ENCODE results near the gene MBD3L2B.
"Not testable (repeated sequence)": the region's sequence is repeated elsewhere in the genome, so short reads cannot be mapped to it uniquely, and the experiment has no call there.

The MBD3L2B gene

DNA sequence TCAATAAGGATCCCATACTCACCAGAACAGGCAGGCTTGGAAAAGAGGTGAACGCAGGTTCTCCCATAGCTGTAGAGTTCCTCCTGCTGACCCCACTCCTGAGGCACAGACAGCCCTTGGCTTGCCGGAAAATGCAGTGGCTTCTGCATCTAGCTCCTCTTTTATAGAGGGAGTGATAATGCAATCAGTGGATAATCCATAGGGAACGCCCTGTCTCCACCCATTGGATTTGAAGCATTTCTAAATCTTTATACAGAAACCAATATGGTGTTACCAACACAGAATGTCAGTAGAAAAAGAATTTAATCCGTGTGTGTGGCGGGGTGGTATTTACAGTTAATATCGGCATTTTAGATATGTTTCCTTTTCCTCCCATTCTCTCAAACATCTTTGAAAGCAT is at the start of gene MBD3L2B:
Gene MBD3L2B (minus strand): TSS at position 101 of the 400 bp plus-strand sequence. CDS start 34 bp downstream, at position 67.
- H3K4me1 ChIP-seq, H3K36me3 ChIP-seq, H3K4me2 ChIP-seq, H3K4me3 ChIP-seq, H4K20me1 ChIP-seq, H3K27me3 ChIP-seq, H3K9me3 ChIP-seq, H3K9ac ChIP-seq, H3K27ac ChIP-seq: not testable (repeated sequence)

DNA sequence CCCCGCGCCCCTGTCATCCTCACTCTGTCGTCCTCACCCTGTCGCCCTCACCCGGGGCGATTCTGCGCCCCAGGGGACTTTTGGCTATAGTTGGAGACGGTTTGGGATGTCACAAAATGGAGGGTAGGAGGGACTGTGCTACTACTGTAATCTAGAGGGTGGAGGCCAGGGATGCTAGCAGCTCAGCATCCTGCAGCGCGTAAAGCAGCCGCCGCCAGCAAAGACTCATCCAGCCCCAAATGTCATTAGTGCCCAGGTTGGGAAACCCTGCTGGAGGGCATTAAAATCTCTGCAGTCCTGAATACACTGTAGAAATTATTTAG is 48.6 kb upstream of the MBD3L2B start:
- Histone ChIP-seq H4K20me1 (peaks cover 10% of the 10 kb centered on the region; the same call in 1 of the 2 replicates), H3K4me1 (peaks cover 16% of the 10 kb centered on the region), H3K27me3 (no peaks in the 10 kb centered on the region), H3K9ac (peak overlapping the region; percentile 91), H3K36me3 (peaks cover 44% of the 10 kb centered on the region), H3K27ac (peak overlapping the region; percentile 90), H3K4me3 (peak overlapping the region; percentile 98), H3K4me2 (peak overlapping the region; percentile 90), H3K9me3 (peaks cover 4% of the 10 kb centered on the region; the same call in 1 of the 2 replicates)
- TF ChIP-seq Cebpa-rat (IDR thresholded peaks at IDR 0.05) = no peak

DNA sequence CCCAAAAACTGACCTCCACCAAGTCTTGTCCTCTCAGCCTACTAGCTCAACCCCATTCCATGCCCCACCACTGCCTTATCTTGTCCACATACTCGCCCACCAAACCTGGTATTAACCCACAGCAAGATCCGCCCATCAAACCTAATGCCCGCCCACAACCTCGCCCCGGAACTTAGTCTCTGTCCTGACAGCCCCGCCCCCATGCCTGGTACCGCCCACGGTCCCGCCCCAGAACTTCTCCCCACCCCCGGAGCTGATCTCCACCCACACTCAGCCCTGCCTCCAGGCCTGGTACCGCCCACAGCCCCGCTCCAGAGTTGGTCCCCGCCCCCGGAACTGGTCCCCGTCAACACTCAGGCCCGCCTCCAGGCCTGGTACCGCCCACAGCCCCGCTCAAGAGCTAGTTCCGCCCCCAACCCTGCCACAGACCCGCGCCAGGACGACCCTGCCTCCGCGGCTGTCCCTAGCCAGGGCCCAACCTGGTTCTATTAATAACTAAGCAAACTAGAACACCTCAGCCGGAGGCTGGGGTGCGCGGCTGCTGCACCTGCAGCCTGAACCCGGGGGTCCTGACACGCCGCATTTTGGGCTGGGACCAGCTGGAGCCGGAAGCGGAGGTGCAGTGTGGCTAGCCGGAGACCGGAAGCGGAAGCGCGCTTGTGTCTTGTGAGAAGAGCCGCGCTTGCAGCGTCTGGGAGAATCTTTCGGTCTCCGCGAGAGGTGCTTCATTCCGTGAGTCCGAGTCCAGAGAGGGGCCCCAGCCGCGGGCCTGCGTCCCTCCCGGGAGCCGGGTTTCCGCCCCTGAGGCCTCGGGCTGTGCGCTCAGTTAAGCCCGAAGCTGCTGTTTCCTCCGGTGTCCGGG is 48.0 kb upstream of the MBD3L2B start, which contains the start of gene ZNF557:
Gene ZNF557 (plus strand): TSS at position 662 of the 862 bp plus-strand sequence. CDS start 5,372 bp downstream, outside the sequence.
- H3K27ac ChIP-seq = peak within 1 kb of the TSS; percentile 90

DNA sequence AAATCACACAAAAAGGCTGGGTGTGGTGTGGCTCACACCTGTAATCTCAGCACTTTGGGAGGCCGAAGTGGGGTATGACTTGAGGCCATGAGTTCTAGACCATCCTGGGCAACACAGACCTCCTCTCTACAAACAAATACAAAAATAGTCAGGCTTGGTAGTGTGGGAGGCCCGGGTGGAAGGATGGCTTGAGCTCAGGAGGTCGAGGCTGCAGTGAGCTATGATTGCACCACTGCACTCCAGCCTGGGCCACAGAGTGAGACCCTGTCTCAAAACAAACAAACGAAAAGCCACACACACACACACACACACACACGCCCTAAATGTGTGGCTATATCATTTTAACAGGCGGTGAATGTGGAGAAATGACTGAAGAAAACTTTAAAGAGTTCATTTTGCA is 47.4 kb upstream of the MBD3L2B start:
- Histone ChIP-seq H3K36me3 (peaks cover 31% of the 10 kb centered on the region), H3K4me1 (peaks cover 16% of the 10 kb centered on the region), H3K27me3 (no peaks in the 10 kb centered on the region), H3K4me2 (peak overlapping the region; percentile 43; the same call in 1 of the 2 replicates), H3K9me3 (peaks cover 4% of the 10 kb centered on the region; the same call in 1 of the 2 replicates), H3K27ac (no peak overlapping the region), H4K20me1 (peaks cover 10% of the 10 kb centered on the region; the same call in 1 of the 2 replicates), H3K4me3 (no peak overlapping the region), H3K9ac (no peak overlapping the region)
- no peak for TF ChIP-seq Cebpa-rat (IDR thresholded peaks at IDR 0.05)

More for the DNA sequence above, 48.0 kb upstream of the MBD3L2B start, which contains the start of gene ZNF557:
- TF ChIP-seq Cebpa-rat (IDR thresholded peaks at IDR 0.05) = no peak
- peak within 1 kb of the TSS; percentile 98 for H3K4me3 ChIP-seq
- H3K27me3 ChIP-seq = no peaks in the 10 kb centered on the region
- H3K4me1 ChIP-seq = peaks cover 16% of the 10 kb centered on the region
- H3K9me3 ChIP-seq = peaks cover 4% of the 10 kb centered on the region; the same call in 1 of the 2 replicates
- H3K9ac ChIP-seq = peak within 1 kb of the TSS; percentile 91
- H4K20me1 ChIP-seq = peaks cover 10% of the 10 kb centered on the region; the same call in 1 of the 2 replicates
- H3K4me2 ChIP-seq = peak within 1 kb of the TSS; percentile 90
- H3K36me3 ChIP-seq = peaks cover 38% of the 10 kb centered on the region

DNA sequence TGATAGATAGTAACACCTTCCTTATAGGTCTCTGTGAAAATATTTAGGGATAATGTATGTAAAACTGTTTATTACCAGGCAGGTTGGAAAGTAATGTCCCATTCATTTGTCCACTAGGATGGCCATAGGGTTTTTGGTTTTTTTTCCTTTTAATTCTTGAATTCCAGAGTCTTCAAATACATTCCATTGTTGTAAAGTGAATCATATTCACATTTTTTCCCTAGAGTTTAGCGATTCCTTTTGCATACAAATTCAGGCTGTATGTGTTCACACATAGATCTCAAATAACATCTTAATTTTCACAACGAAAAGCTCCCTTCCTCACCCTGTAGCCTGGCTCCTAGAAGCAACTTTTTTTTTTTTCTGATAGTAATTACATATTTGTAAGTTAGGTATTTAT is 46.5 kb upstream of the MBD3L2B start:
- H3K4me3 ChIP-seq = no peak overlapping the region

DNA sequence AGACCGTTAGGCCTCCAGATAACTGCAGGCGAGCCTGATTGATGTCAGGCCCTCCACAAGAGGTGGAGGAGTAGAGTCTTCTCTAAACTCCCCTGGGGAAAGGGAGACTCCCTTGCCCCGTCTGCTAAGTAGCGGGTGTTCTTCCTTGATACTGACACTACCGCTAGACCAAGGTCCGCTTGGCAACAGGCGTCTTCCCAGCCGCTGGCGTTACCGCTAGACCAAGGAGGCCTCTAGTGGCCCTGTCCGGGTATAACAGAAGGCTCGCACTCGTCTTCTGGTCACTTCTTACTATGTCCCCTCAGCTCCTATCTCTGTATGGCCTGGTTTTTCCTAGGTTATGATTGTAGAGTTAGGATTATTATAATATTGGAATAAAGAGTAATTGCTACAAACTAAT is 45.9 kb upstream of the MBD3L2B start:
- Histone ChIP-seq H3K4me1 (peaks cover 16% of the 10 kb centered on the region), H3K36me3 (peaks cover 16% of the 10 kb centered on the region)
- H3K4me2 ChIP-seq, H3K27ac ChIP-seq, H3K9ac ChIP-seq, H3K27me3 ChIP-seq, H4K20me1 ChIP-seq, H3K9me3 ChIP-seq, H3K4me3 ChIP-seq: not testable (repeated sequence)

More for the DNA sequence above, 46.5 kb upstream of the MBD3L2B start:
- peaks cover 4% of the 10 kb centered on the region; the same call in 1 of the 2 replicates for H3K9me3 ChIP-seq
- H3K4me1 ChIP-seq = peaks cover 16% of the 10 kb centered on the region
- no peak for TF ChIP-seq Cebpa-rat (IDR thresholded peaks at IDR 0.05)
- H3K4me2 ChIP-seq = no peak overlapping the region
- H3K27me3 ChIP-seq = no peaks in the 10 kb centered on the region
- H3K36me3 ChIP-seq = peaks cover 22% of the 10 kb centered on the region
- H3K27ac ChIP-seq = no peak overlapping the region
- no peak overlapping the region for H3K9ac ChIP-seq
- peaks cover 10% of the 10 kb centered on the region; the same call in 1 of the 2 replicates for H4K20me1 ChIP-seq

DNA sequence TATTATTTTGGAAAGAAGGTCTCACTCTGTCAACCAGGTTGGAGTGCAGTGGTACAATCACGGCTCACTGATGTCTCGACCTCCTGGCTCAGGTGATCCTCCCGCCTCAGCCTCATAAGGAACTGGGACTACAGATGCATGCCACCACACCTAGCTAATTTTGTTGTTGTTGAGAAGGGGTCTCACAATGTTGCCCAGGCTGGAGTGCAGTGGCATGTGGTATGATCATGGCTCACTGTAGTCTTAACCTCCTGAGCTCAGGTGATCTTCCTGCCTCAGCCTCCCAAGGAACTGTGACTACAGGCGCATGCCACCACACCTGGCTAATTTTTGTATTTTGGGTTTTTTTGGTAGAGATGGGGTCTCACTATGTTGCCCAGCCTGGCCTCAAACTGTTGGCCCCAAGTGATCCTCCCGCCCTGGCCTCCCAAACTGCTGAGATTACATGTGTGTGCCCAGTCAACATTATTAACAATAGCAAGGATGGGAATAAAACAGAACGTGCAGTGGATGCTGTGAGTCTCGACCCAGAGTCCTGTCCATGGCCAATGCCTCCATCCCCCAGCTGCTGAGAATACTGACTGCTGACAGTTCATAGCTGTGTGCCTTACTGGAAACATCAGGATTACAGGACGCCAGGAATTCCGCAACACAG is 42.7 kb upstream of the MBD3L2B start:
- no peak overlapping the region for H3K27ac ChIP-seq
- H3K36me3 ChIP-seq = no peaks in the 10 kb centered on the region
- TF ChIP-seq Cebpa-rat (IDR thresholded peaks at IDR 0.05) = no peak
- H3K4me3 ChIP-seq = no peak overlapping the region
- H3K9ac ChIP-seq = no peak overlapping the region
- 0 out of 2 replicates have a peak, but pooled peaks cover 4% of the 10 kb centered on the region for H3K4me1 ChIP-seq
- H4K20me1 ChIP-seq = no peaks in the 10 kb centered on the region
- H3K4me2 ChIP-seq = no peak overlapping the region
- H3K9me3 ChIP-seq = peaks cover 4% of the 10 kb centered on the region; the same call in 1 of the 2 replicates
- no peaks in the 10 kb centered on the region for H3K27me3 ChIP-seq

DNA sequence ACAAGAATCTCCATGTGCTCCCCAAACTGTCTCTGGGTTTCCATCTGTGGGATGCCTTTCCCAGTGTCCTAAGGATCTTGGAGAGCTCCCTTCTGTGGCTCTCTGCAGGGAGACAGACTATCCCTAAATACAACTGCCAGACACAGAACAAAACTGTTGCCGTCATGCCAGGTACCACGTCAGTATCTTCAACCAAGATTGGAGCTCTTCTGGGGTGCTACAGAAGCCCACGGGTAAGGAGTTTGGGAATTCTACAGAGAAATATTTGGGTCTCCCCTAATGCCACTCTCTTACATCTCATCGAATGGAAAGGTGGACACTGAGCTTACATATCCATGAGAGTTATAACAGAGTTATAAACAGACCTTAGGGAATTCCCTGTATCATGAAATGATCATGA is 42.1 kb upstream of the MBD3L2B start:
- H3K4me3 ChIP-seq = no peak overlapping the region
- peaks cover 4% of the 10 kb centered on the region; the same call in 1 of the 2 replicates for H3K9me3 ChIP-seq
- no peaks in the 10 kb centered on the region for H3K36me3 ChIP-seq
- H3K9ac ChIP-seq = no peak overlapping the region
- no peaks in the 10 kb centered on the region for H3K4me1 ChIP-seq
- no peak overlapping the region for H3K27ac ChIP-seq
- H4K20me1 ChIP-seq = no peaks in the 10 kb centered on the region
- H3K27me3 ChIP-seq = no peaks in the 10 kb centered on the region
- no peak for TF ChIP-seq Cebpa-rat (IDR thresholded peaks at IDR 0.05)
- no peak overlapping the region for H3K4me2 ChIP-seq

DNA sequence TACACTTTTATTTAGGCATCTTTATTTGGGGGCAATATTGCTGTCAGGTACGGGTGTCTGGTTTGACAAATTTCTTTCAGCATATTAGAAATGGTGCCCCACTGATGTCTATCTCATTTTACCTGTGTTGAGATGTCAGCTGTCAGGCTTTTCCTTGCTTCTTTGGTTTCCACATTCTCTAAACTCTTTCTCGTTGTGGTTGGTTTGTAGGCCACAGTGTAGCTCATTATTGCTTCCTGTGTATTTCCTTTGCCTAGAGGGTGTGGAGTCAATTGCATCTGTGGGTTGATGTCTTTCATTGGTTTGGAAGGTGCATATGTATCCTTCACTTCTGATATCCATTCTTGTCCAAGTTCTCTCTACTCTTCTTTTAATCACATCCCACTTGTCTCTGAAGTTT is 38.7 kb upstream of the MBD3L2B start:
- not testable (repeated sequence) for H4K20me1 ChIP-seq, H3K4me1 ChIP-seq, H3K9ac ChIP-seq

DNA sequence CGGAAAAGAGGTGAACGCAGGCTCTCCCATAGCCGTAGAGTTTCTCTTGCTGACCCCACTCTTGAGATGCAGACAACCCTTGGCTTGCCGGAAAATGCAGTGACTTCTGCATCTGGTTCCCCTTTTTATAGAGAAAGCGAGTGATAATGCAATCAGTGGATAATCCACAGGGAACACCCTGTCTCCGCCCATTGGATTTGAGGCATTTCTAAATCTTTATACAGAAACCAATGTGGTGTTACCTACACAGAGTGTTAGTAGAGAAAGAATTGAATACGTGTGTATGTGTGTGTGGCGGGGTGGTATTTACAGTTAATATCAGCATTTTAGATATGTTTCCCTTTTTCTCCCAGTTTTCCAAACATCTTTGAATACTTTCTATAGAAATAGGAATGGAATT is 37.3 kb upstream of the MBD3L2B start, which contains the start of gene MBD3L3:
Gene MBD3L3 (minus strand): TSS at position 101 of the 400 bp plus-strand sequence. CDS start 71 bp downstream, at position 30.
- not testable (repeated sequence) for H3K4me1 ChIP-seq, H3K4me3 ChIP-seq, H3K9ac ChIP-seq, H3K4me2 ChIP-seq, H4K20me1 ChIP-seq, H3K27ac ChIP-seq, H3K9me3 ChIP-seq, H3K27me3 ChIP-seq, H3K36me3 ChIP-seq

More for the DNA sequence above, 38.7 kb upstream of the MBD3L2B start:
- not testable (repeated sequence) for H3K36me3 ChIP-seq, H3K27ac ChIP-seq, H3K4me3 ChIP-seq, H3K4me2 ChIP-seq, H3K27me3 ChIP-seq, H3K9me3 ChIP-seq

DNA sequence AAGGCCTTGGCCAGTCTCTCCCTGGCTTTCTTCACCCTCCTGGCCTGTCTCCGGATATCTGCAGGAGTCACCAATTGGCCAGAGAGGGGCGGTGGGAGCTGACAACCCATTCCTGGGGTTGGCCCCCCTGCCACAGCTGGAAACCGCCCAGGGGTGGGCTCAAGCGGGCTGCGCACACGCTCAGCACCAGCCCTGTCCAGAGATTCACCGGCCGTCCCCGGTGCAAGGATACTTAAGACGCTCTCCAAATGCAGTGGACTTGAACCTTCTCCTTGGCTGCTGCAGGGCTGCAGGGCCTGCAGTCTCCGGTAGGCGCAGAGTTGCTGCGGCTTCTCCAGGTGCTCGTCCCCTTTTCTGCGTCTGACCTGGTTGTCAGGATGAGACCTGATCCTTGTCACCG is 35.1 kb upstream of the MBD3L2B start:
- not testable (repeated sequence) for H3K9me3 ChIP-seq

DNA sequence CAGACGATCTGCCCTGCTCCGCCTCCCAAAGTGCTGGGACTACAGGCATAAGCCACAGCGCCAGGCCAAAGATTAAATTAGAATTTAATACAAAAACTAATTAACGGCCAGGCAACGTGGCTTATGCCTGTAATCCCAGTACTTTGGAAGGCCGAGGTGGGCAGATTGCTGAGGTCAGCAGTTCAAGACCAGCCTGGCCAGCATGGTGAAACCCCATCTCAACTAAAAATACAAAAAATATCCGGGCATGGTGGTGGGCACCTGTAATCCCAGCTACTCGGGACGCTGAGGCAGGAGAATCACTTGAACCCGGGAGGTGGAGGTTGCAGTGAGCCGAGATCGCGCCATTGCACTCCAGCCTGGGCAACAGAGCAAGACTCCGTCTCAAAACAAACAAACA is 34.4 kb upstream of the MBD3L2B start:
- not testable (repeated sequence) for H3K9ac ChIP-seq, H3K9me3 ChIP-seq

More for the DNA sequence above, 35.1 kb upstream of the MBD3L2B start:
- not testable (repeated sequence) for H3K4me1 ChIP-seq, H3K27me3 ChIP-seq, H4K20me1 ChIP-seq, H3K36me3 ChIP-seq, H3K4me2 ChIP-seq, H3K27ac ChIP-seq, H3K4me3 ChIP-seq, H3K9ac ChIP-seq

DNA sequence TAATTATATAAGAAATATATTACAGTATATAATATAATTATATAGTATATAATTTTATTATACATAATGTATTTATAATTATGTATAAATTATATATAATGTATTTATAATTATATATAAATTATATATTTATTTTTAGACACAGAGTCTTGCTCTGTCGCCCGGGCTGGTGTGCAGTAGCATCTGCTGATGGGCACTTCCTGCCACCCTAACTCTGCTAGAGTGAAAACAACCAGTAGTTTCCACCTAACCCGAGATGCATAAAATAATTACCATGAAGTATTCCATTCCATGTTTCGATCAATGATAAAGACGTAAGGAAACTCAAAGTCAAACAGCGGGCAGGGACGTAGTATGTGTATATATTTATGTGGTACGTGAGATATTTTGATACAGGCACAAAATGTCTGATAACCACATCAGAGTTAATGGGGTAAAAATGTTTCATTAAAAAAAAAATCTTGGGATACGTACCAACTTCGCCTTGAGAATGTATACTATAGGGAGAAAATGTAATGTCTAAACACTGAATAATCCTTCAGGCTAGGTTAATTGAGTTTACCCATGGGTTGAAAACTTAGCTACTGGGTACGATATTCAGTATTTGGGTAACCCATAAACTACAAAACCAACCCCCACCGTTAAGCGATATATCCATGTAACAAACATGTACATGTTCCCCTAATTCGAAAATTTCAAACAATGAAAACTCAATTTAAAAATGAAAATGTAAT is 33.6 kb upstream of the MBD3L2B start:
- not testable (repeated sequence) for H3K9me3 ChIP-seq, H3K4me2 ChIP-seq, H3K27me3 ChIP-seq, H3K9ac ChIP-seq, H3K27ac ChIP-seq, H3K36me3 ChIP-seq, H3K4me3 ChIP-seq, H4K20me1 ChIP-seq, H3K4me1 ChIP-seq

More for the DNA sequence above, 34.4 kb upstream of the MBD3L2B start:
- not testable (repeated sequence) for H3K27me3 ChIP-seq, H3K4me3 ChIP-seq, H3K27ac ChIP-seq, H4K20me1 ChIP-seq, H3K36me3 ChIP-seq, H3K4me2 ChIP-seq, H3K4me1 ChIP-seq
